HG03135 (cell line): ENCODE data around the gene CD300LF.

Experiments
- ATAC-seq: cut with Tn5 transposase; IDR thresholded peaks from one replicate; pipeline ENCODE4 v1.9.1; 2021; ENCODE audit warnings: mild to moderate bottlenecking, moderate library complexity; ENCODE audit not compliant: unreplicated experiment

CD300LF gene

GRCh38 chr17:74691151-74691550, 21.6 kb downstream of the CD300LF start:
- no peak for ATAC-seq

GRCh38 chr17:74690409-74690825, 22.3 kb downstream of the CD300LF start:
- ATAC-seq: no peak

- no peak for ATAC-seq
Measured at GRCh38 chr17:74687886-74688285, 24.8 kb downstream of the CD300LF start.

GRCh38 chr17:74686761-74687160, 26.0 kb downstream of the CD300LF start:
- no peak for ATAC-seq

- ATAC-seq: no peak
Measured at GRCh38 chr17:74682471-74683190, 30.1 kb downstream of the CD300LF start.

- ATAC-seq: no peak
Measured at GRCh38 chr17:74682028-74682427, 30.7 kb downstream of the CD300LF start.

GRCh38 chr17:74680941-74681340, 31.8 kb downstream of the CD300LF start:
- ATAC-seq: no peak

- ATAC-seq: no peak
Measured at GRCh38 chr17:74680213-74680612, 32.5 kb downstream of the CD300LF start.

GRCh38 chr17:74679374-74679773, 33.3 kb downstream of the CD300LF start:
- no peak for ATAC-seq

GRCh38 chr17:74678541-74678940, 34.2 kb downstream of the CD300LF start:
- ATAC-seq: no peak

GRCh38 chr17:74677558-74678466, 34.9 kb downstream of the CD300LF start:
- no peak for ATAC-seq

- ATAC-seq: no peak
Measured at GRCh38 chr17:74671031-74671771, 41.5 kb downstream of the CD300LF start.

GRCh38 chr17:74670329-74670728, 42.4 kb downstream of the CD300LF start:
- ATAC-seq: no peak

GRCh38 chr17:74663561-74663960, 49.2 kb downstream of the CD300LF start:
- ATAC-seq: no peak

- ATAC-seq: no peak
Measured at GRCh38 chr17:74659889-74660288, 52.8 kb downstream of the CD300LF start.

- no peak for ATAC-seq
Measured at GRCh38 chr17:74658620-74659019, 54.1 kb downstream of the CD300LF start.

GRCh38 chr17:74654742-74655141, 58.0 kb downstream of the CD300LF start:
- ATAC-seq: no peak

GRCh38 chr17:74652020-74652419, 60.7 kb downstream of the CD300LF start:
- no peak for ATAC-seq

GRCh38 chr17:74649909-74650308, 62.8 kb downstream of the CD300LF start:
- no peak for ATAC-seq

GRCh38 chr17:74647871-74648672, 64.7 kb downstream of the CD300LF start:
- ATAC-seq: no peak

GRCh38 chr17:74646231-74646630, 66.5 kb downstream of the CD300LF start:
- ATAC-seq: no peak
